GM10266 (cell line): ENCODE measurements around the gene WIZ.

Experiments
- DNase-seq: peaks from one replicate; pipeline ENCODE4 v3.0.0; 2012; ENCODE audit errors: extremely low spot score
- CTCF ChIP-seq: IDR thresholded peaks from 2 replicates; pipeline ENCODE4 v1.5.1; 2012; ENCODE audit warnings: mild to moderate bottlenecking, low read depth; ENCODE audit not compliant: control insufficient read depth, insufficient read depth; ENCODE audit errors: missing control alignments

Gene WIZ

DNA sequence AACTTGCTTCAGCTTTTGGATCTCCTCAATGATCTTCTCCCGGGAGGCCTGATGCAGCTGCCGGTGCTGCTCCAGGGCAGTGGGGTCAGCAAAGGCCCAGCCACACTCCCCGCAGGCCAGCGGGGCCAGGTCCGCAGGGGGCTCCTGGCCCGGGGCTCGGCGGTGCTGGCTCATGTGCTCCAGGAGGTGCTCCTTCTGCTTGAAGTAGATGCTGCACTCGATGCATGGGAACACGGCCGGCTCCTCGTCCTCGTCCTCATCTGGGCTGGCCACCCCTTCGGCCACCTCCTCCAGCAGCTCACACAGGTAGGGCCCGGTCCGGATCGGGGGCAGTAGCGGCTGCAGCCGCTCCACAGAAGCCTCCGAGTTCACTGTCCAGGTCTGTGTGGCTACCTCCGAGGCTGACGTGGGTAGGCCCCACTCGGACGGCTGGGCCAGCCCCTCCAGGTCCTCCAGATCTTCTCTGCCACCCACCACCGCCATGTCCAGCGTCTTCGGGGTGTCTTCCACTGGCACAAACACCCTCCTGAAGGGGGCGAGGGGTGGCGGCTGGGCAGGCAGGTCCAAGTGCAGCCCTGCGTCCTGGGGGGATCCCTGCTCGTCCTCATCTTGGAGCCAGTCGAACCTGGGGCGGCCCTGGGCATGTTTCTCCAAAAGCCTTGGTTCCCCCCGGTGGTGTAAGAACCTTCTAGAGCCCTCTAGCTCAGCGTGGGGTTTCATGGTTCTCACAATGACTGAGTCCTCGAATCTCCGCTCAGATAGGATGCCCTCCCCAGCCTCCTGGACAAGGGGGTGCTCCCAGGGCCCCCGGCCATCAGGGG, 9.7 kb downstream of the WIZ start:
- no peak for TF ChIP-seq CTCF
- no peak for DNase-seq

GRCh38 chr19:15439078-15439799, 10.5 kb downstream of the WIZ start:
- TF ChIP-seq CTCF, result no peak
- DNase-seq, result no peak

- no peak for TF ChIP-seq CTCF
- no peak for DNase-seq
Observed at GRCh38 chr19:15438577-15438976, 11.2 kb downstream of the WIZ start.

GRCh38 chr19:15438124-15438496, 11.6 kb downstream of the WIZ start:
- no peak for TF ChIP-seq CTCF
- DNase-seq, result no peak

DNA sequence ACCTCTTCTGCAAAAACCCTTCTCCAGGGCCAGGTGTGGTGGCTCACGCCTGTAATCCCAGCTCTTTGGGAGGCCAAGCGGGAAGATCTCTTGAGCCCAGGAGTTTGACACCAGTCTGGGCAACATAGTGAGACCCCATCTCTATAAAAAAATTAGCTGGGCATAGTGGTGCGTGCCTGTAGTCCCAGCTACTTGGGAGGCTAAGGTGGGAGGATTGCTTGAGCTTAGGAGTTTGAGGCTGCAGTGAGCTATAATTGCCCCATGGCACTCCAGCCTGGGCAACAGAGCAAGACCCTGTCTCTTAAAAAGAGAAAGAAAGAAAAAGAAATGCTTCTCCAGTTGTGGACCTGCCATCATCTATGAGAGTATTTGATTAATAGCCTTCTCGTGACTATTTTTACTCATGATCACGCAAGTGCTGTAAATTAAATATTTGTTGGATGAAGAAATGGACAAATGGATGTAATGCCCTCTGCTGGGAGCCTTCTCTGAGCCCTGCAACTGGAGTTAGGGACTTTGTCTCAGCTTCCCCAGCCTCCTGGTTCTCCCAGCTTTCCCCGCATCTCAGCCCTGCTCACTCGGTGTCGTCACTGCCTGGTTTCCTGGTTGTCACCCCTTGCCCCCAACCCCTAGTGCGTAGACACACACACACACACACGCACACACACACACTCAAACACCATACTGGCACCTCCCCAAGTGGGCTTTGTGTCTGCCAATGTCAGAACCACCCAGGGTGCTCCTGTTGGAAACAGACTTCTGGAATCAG, 12.2 kb downstream of the WIZ start:
- no peak for TF ChIP-seq CTCF
- no peak for DNase-seq

DNA sequence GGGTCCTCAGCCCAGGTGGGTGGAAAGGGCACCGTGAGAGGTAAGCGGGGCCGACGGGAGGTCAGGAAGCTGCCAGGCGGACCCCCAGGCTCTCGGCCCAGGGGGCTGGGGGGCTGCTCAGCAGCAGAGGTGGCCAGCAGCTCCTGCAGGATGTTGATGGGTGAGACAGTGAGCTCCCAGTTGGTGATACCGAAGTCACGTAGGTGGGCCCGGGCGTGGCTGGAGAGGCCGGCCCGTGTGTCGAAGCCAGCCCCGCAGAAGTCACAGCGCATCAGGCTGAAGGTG, 13.0 kb downstream of the WIZ start:
- no peak for TF ChIP-seq CTCF
- no peak for DNase-seq
